Endodermal cell (in vitro differentiated cells): ENCODE data around the gene NR4A3. TPM values are rescaled to one million over a fixed set of nuclear protein-coding genes. Genes with fewer than 3 reads are reported as not detected.

ENCODE experiments used
- DNase-seq: peaks from one replicate; pipeline ENCODE4 v3.0.0-alpha.2; 2017
- H3K27ac ChIP-seq: 2 replicates; pipeline ENCODE4 v1.5.1; 2013; ENCODE audit warnings: mild to moderate bottlenecking, low read depth, low read length, moderate library complexity
- H3K27me3 ChIP-seq: 2 replicates; pipeline ENCODE4 v1.6.1; 2013; ENCODE audit warnings: mild to moderate bottlenecking, low read length, moderate library complexity; ENCODE audit not compliant: insufficient read depth, control insufficient read depth, poor library complexity, severe bottlenecking
- H3K36me3 ChIP-seq: 2 replicates; pipeline ENCODE4 v1.7.0; 2013; ENCODE audit warnings: mild to moderate bottlenecking, low read length, moderate library complexity; ENCODE audit not compliant: control insufficient read depth, insufficient read depth
- H3K4me1 ChIP-seq: one replicate; pipeline ENCODE4 v1.7.0; 2013; ENCODE audit warnings: low read length; ENCODE audit not compliant: control insufficient read depth, insufficient read depth
- H3K4me3 ChIP-seq: 2 replicates; pipeline ENCODE4 v1.5.1; 2013; ENCODE audit warnings: mild to moderate bottlenecking, low read length, moderate library complexity
- H3K9ac ChIP-seq: 2 replicates; pipeline ENCODE4 v1.6.1; 2013; ENCODE audit warnings: mild to moderate bottlenecking, low read length, moderate library complexity; ENCODE audit not compliant: poor library complexity, severe bottlenecking; ENCODE audit errors: extremely low read depth
- H3K9me3 ChIP-seq: 2 replicates; pipeline ENCODE4 v1.6.1; 2013; ENCODE audit warnings: mild to moderate bottlenecking, low read length, moderate library complexity; ENCODE audit not compliant: control insufficient read depth
- H3K27ac Mint-ChIP-seq: 2 replicates; pipeline ENCODE4 v1.8.0; 2020; ENCODE audit warnings: mixed read lengths
- H3K27me3 Mint-ChIP-seq: 2 replicates; pipeline ENCODE4 v1.8.0; 2021; ENCODE audit warnings: mild to moderate bottlenecking, mixed read lengths; ENCODE audit not compliant: insufficient read depth
- H3K36me3 Mint-ChIP-seq: 2 replicates; pipeline ENCODE4 v1.8.0; 2020; ENCODE audit warnings: low read depth, mixed read lengths
- H3K4me1 Mint-ChIP-seq: 2 replicates; pipeline ENCODE4 v1.8.0; 2020; ENCODE audit warnings: mixed read lengths
- H3K4me3 Mint-ChIP-seq: 2 replicates; pipeline ENCODE4 v1.8.0; 2020; ENCODE audit warnings: mild to moderate bottlenecking, moderate library complexity, mixed read lengths
- H3K9me3 Mint-ChIP-seq: 2 replicates; pipeline ENCODE4 v1.8.0; 2020; ENCODE audit warnings: mild to moderate bottlenecking, mixed read lengths
- CTCF ChIP-seq: fragments of 200-600 bp; sonication (generic); conservative IDR thresholded peaks from 2 replicates; pipeline ENCODE4 v1.5.0; 2021; ENCODE audit warnings: antibody characterized with exemption, mild to moderate bottlenecking
- WGBS, 2 experiments: methylation state at CpG; one replicate each; pipeline versions ENCODE4 v1.1.5 to v1.1.7; 2013; ENCODE audit warnings: missing lambda C conversion rate in 2 of 2, mixed read lengths in 1 of 2; ENCODE audit not compliant: insufficient coverage in 1 of 2, insufficient read length in 1 of 2; 5-methylcytosine and 5-hydroxymethylcytosine counted together
- total RNA-seq, 2 donors: library from RNA; stranded (reverse); fragmentation: NEBNext Ultra II Directional in 1 of 2; extraction: Animal tissue kit (Norgen Biotek cat#: 25700) in 1 of 2; gene quantifications; 2 replicates in 1 of 2; 3 replicates in 1 of 2; pipeline ENCODE4 v1.2.1, GENCODE V29; 2021

NR4A3 gene
- total RNA-seq, 2 donors from 2014 or later: 0.37 to 0.75 TPM

GRCh38 chr9:99850736-99851499 lies 29.2 kb downstream of the NR4A3 start:
- WGBS, 2 experiments: 100% methylated on average over 1 of the region's 2 CpGs; no CpG with 5 or more reads in 1 of the 2 experiments
- no peak overlapping the region for H3K27ac Mint-ChIP-seq
- no peaks in the 10 kb centered on the region for H3K36me3 Mint-ChIP-seq
- no peaks in the 10 kb centered on the region for H3K4me1 Mint-ChIP-seq
- H3K9me3 ChIP-seq: no peaks in the 10 kb centered on the region
- H3K4me1 ChIP-seq: no peaks in the 10 kb centered on the region
- H3K4me3 ChIP-seq: no peak overlapping the region
- no peak overlapping the region for H3K27ac ChIP-seq
- H3K4me3 Mint-ChIP-seq: no peak overlapping the region
- no peaks in the 10 kb centered on the region for H3K27me3 ChIP-seq
- H3K9ac ChIP-seq: no peak overlapping the region
- no peak for DNase-seq
- TF ChIP-seq CTCF: no peak
- peaks cover 3% of the 10 kb centered on the region for H3K36me3 ChIP-seq
- H3K27me3 Mint-ChIP-seq: peaks cover 5% of the 10 kb centered on the region
- peaks cover 2% of the 10 kb centered on the region for H3K9me3 Mint-ChIP-seq

GRCh38 chr9:99851500-99851822 lies 29.8 kb downstream of the NR4A3 start:
- Mint-ChIP-seq H3K27ac (no peak overlapping the region), H3K27me3 (peaks cover 5% of the 10 kb centered on the region), H3K36me3 (no peaks in the 10 kb centered on the region), H3K4me1 (no peaks in the 10 kb centered on the region), H3K4me3 (no peak overlapping the region), H3K9me3 (peaks cover 2% of the 10 kb centered on the region)
- no peak for DNase-seq
- Histone ChIP-seq H3K4me3 (no peak overlapping the region), H3K9ac (no peak overlapping the region), H3K27me3 (no peaks in the 10 kb centered on the region), H3K9me3 (no peaks in the 10 kb centered on the region), H3K36me3 (no peaks in the 10 kb centered on the region), H3K27ac (no peak overlapping the region), H3K4me1 (no peaks in the 10 kb centered on the region)
- no peak for TF ChIP-seq CTCF
- 71 to 80% methylated on average over 1 to 2 of the region's 2 CpGs for WGBS, 2 experiments

- H3K9me3 ChIP-seq: no peaks in the 10 kb centered on the region
- no peak overlapping the region for H3K27ac Mint-ChIP-seq
- H3K27me3 Mint-ChIP-seq: peaks cover 5% of the 10 kb centered on the region
- peaks cover 2% of the 10 kb centered on the region for H3K9me3 Mint-ChIP-seq
- no peak overlapping the region for H3K9ac ChIP-seq
- H3K36me3 Mint-ChIP-seq: no peaks in the 10 kb centered on the region
- H3K4me1 ChIP-seq: no peaks in the 10 kb centered on the region
- no peaks in the 10 kb centered on the region for H3K36me3 ChIP-seq
- WGBS, 2 experiments: 89 to 93% methylated on average over 3 to 4 of the region's 4 CpGs
- TF ChIP-seq CTCF: no peak
- no peak overlapping the region for H3K4me3 Mint-ChIP-seq
- no peaks in the 10 kb centered on the region for H3K27me3 ChIP-seq
- no peak for DNase-seq
- no peaks in the 10 kb centered on the region for H3K4me1 Mint-ChIP-seq
- H3K4me3 ChIP-seq: no peak overlapping the region
- H3K27ac ChIP-seq: no peak overlapping the region
Measured at GRCh38 chr9:99852617-99853016, 30.9 kb downstream of the NR4A3 start.
